GM12878 (cell line): ENCODE measurements around the gene CYP1A2. TPM values are rescaled to one million over a fixed set of nuclear protein-coding genes. Genes with fewer than 3 reads are reported as not detected.

Experiments
- ASH2L ChIP-seq: fragments of 300-600, 200-600 bp; sonication (generic); IDR thresholded peaks from 2 replicates; pipeline ENCODE4 v1.6.1; 2017; ENCODE audit warnings: low read depth, mild to moderate bottlenecking, borderline replicate concordance
- BACH1 ChIP-seq: fragments of 450-650 bp; IDR thresholded peaks from 2 replicates; pipeline ENCODE4 v1.6.1; 2017; ENCODE audit warnings: mild to moderate bottlenecking, borderline replicate concordance
- BMI1 ChIP-seq: fragments of 450-650 bp; IDR thresholded peaks from 2 replicates; pipeline ENCODE4 v1.6.1; 2016; ENCODE audit warnings: mild to moderate bottlenecking, moderate library complexity, borderline replicate concordance
- CBFB ChIP-seq: IDR thresholded peaks from 2 replicates; pipeline ENCODE4 v1.6.1; 2016; ENCODE audit warnings: antibody characterized with exemption, low read depth
- CHD1 ChIP-seq: IDR thresholded peaks from 2 replicates; pipeline ENCODE4 v1.6.1; 2012; ENCODE audit warnings: low read depth, low read length, improper control_type of control experiment
- CREM ChIP-seq: IDR thresholded peaks from 2 replicates; pipeline ENCODE4 v1.6.1; 2014; ENCODE audit warnings: antibody characterized with exemption, low read depth
- E2F4 ChIP-seq: IDR thresholded peaks from 2 replicates; pipeline ENCODE4 v1.6.1; 2012; ENCODE audit warnings: low read depth, low read length, improper control_type of control experiment
- ELK1 ChIP-seq: IDR thresholded peaks from 2 replicates; pipeline ENCODE4 v1.6.1; 2012; ENCODE audit warnings: low read depth, low read length, improper control_type of control experiment
- HDAC6 ChIP-seq: fragments of 200-600 bp; sonication (generic); IDR thresholded peaks from one replicate; pipeline ENCODE4 v1.8.0; 2017; ENCODE audit warnings: antibody characterized with exemption; ENCODE audit not compliant: unreplicated experiment
- LARP7 ChIP-seq: fragments of 450-650 bp; IDR thresholded peaks from 2 replicates; pipeline ENCODE4 v1.6.1; 2017; ENCODE audit warnings: mild to moderate bottlenecking
- MEF2A ChIP-seq: IDR thresholded peaks from 2 replicates; pipeline ENCODE4 v1.6.1; 2011; ENCODE audit warnings: low read depth, mild to moderate bottlenecking, low read length, moderate library complexity; ENCODE audit not compliant: insufficient read depth
- MEF2B ChIP-seq: fragments of 450-650 bp; IDR thresholded peaks from 2 replicates; pipeline ENCODE4 v1.6.1; 2018; ENCODE audit warnings: mild to moderate bottlenecking, moderate library complexity; ENCODE audit not compliant: partially characterized antibody, poor library complexity, severe bottlenecking
- MXI1 ChIP-seq: fragments of 150-350 bp; IDR thresholded peaks from 2 replicates; pipeline ENCODE4 v1.6.1; 2011; ENCODE audit warnings: low read depth, mild to moderate bottlenecking, inconsistent platforms, low read length, improper control_type of control experiment
- MYB ChIP-seq: fragments of 150-350 bp; IDR thresholded peaks from 2 replicates; pipeline ENCODE4 v1.6.1; 2014; ENCODE audit warnings: mild to moderate bottlenecking, low read depth, low read length, borderline replicate concordance
- NR2C1 ChIP-seq: fragments of 450-650 bp; IDR thresholded peaks from 2 replicates; pipeline ENCODE4 v1.6.1; 2017; ENCODE audit warnings: antibody characterized with exemption, mild to moderate bottlenecking, moderate library complexity
- PAX8 ChIP-seq: fragments of 450-650 bp; IDR thresholded peaks from 2 replicates; pipeline ENCODE4 v1.6.1; 2017; ENCODE audit warnings: mild to moderate bottlenecking, moderate library complexity
- PKNOX1 ChIP-seq: fragments of 450-650 bp; IDR thresholded peaks from 2 replicates; pipeline ENCODE4 v1.6.1; 2016; ENCODE audit warnings: mild to moderate bottlenecking
- REST ChIP-seq: IDR thresholded peaks from 2 replicates; pipeline ENCODE4 v1.6.1; 2012; ENCODE audit warnings: mild to moderate bottlenecking, low read depth, low read length
- SMAD5 ChIP-seq: IDR thresholded peaks from 2 replicates; pipeline ENCODE4 v1.6.1; 2016; ENCODE audit warnings: antibody characterized with exemption, low read depth
- SP1 ChIP-seq: IDR thresholded peaks from one replicate; pipeline ENCODE4 v1.6.1; 2011; ENCODE audit warnings: low read depth, low read length
- SPI1 ChIP-seq: IDR thresholded peaks from 2 replicates; pipeline ENCODE4 v1.6.1; 2011; ENCODE audit warnings: low read depth, mild to moderate bottlenecking, low read length, moderate library complexity, borderline replicate concordance; ENCODE audit not compliant: insufficient read depth
- STAT3 ChIP-seq: IDR thresholded peaks from 2 replicates; pipeline ENCODE4 v1.6.1; 2011; ENCODE audit warnings: low read depth, low read length, improper control_type of control experiment
- TCF12 ChIP-seq: IDR thresholded peaks from 2 replicates; pipeline ENCODE4 v1.6.1; 2011; ENCODE audit warnings: low read depth, mild to moderate bottlenecking, low read length
- WRNIP1 ChIP-seq: IDR thresholded peaks from 2 replicates; pipeline ENCODE4 v1.6.1; 2011; ENCODE audit warnings: low read depth, low read length, improper control_type of control experiment, borderline replicate concordance
- ZBED1 ChIP-seq: IDR thresholded peaks from 2 replicates; pipeline ENCODE4 v1.6.1; 2016; ENCODE audit warnings: borderline replicate concordance
- ZNF217 ChIP-seq: fragments of 450-650 bp; IDR thresholded peaks from 2 replicates; pipeline ENCODE4 v1.6.1; 2017; ENCODE audit warnings: antibody characterized with exemption, mild to moderate bottlenecking
- polyA plus RNA-seq, 11 experiments: library from polyadenylated mRNA; depleted of rRNA in 4 of 11; unstranded in 6 of 11; stranded (reverse) in 5 of 11; fragments of >200 nt; fragmentation: Nextera tagmentation in 4 of 11; fragmentation: Illumina TruSeq in 1 of 11; extraction: Ambion mirVana in 4 of 11; extraction: Trizol in 1 of 11; gene quantifications; 1 replicate in 1 of 11; 2 replicates in 10 of 11; pipeline versions ENCODE4 v1.2.1 to v1.2.3, GENCODE V29; 2011 to 2016; ENCODE audit warnings: inconsistent platforms in 2 of 11, missing spikeins in 2 of 11, low read depth in 1 of 11
- total RNA-seq, 4 experiments: library from RNA; depleted of rRNA in 3 of 4; stranded (reverse); fragments of >200 nt in 3 of 4; fragmentation: Illumina TruSeq in 1 of 4; extraction: Trizol in 1 of 4; gene quantifications; 2 replicates each; pipeline versions ENCODE4 v1.2.1 to v1.2.3, GENCODE V29; 2013 to 2021

The CYP1A2 gene
- total and polyA plus RNA-seq, 10 of the 15 experiments (the other 5 are each of a cell fraction or from before 2014, with no cell fraction given), result 0.03 to 0.09 (median 0.05) TPM; not detected in 7

- TF ChIP-seq PKNOX1 (no peak), PAX8 (no peak), CHD1 (no peak), REST (no peak), STAT3 (no peak), MEF2A (no peak), SPI1 (peak; percentile 38; the same call in 1 of the 2 replicates), SMAD5 (no peak), CBFB (peak; percentile 76), TCF12 (peak; percentile 73), E2F4 (no peak), MYB (no peak), LARP7 (peak; percentile 54; the same call in 1 of the 2 replicates), NR2C1 (peak; percentile 57), CREM (peak; percentile 90), SP1 (peak; percentile 69), ZBED1 (peak; percentile 49; the same call in 1 of the 2 replicates), HDAC6 (no peak), MEF2B (peak; percentile 64), BMI1 (no peak), BACH1 (peak; percentile 77), ELK1 (no peak), WRNIP1 (no peak), ZNF217 (no peak), ASH2L (no peak), MXI1 (peak; percentile 45; the same call in 1 of the 2 replicates)
These were observed 51.4 kb downstream of the CYP1A2 start (continued) for GRCh38 chr15:74799856-74800558.
